Measurements from ENCODE around the gene ARHGEF4. TPM values are rescaled to one million over a fixed set of nuclear protein-coding genes. Genes with fewer than 3 reads are reported as not detected.

Gene ARHGEF4
- total RNA-seq, 1 donor from 2014 or later: 4.8 TPM

- Histone ChIP-seq H3K27ac (ENCODE audit: low read depth, low read length) (no peak overlapping the region), H2AFZ (ENCODE audit: low read depth, low read length) (no peak overlapping the region), H3K36me3 (ENCODE audit: insufficient read depth, low read length) (no peaks in the 10 kb centered on the region), H3K27me3 (ENCODE audit: insufficient read depth, low read length) (no peaks in the 10 kb centered on the region), H3K4me3 (ENCODE audit: insufficient read depth, low read depth, low read length) (no peak overlapping the region), H3K9me3 (ENCODE audit: insufficient read depth, low read depth, low read length) (no peaks in the 10 kb centered on the region), H3K79me2 (ENCODE audit: insufficient read depth, low read length) (no peaks in the 10 kb centered on the region), H3K4me1 (ENCODE audit: insufficient read depth, low read length) (peaks cover 13% of the 10 kb centered on the region), H4K20me1 (ENCODE audit: insufficient read depth, low read length) (no peaks in the 10 kb centered on the region), H3K9ac (ENCODE audit: low read length) (no peak overlapping the region), H3K4me2 (ENCODE audit: low read length) (no peak overlapping the region)
- FAIRE-seq (no peak), DNase-seq (ENCODE audit: low read depth) (no peak)
- no peak overlapping the region for H3K4me3 Mint-ChIP-seq (ENCODE audit: unreplicated experiment)
- H3K27me3 Mint-ChIP-seq (ENCODE audit: low read depth, unreplicated experiment): peaks cover 35% of the 10 kb centered on the region
- H3K9me3 Mint-ChIP-seq (ENCODE audit: unreplicated experiment): peaks cover 1% of the 10 kb centered on the region
- peaks cover 10% of the 10 kb centered on the region for H3K4me1 Mint-ChIP-seq (ENCODE audit: low read depth, unreplicated experiment)
- no peaks in the 10 kb centered on the region for H3K36me3 Mint-ChIP-seq (ENCODE audit: low read depth, unreplicated experiment)
- TF ChIP-seq EZH2 (IDR thresholded peaks at IDR 0.05; ENCODE audit: insufficient read depth, low read length) (no peak), CTCF (IDR thresholded peaks at IDR 0.05; ENCODE audit: insufficient read depth, low read depth, low read length) (no peak)
- H3K27ac Mint-ChIP-seq (ENCODE audit: unreplicated experiment): no peak overlapping the region
Measured at GRCh38 chr2:130848526-130849210, 12.0 kb downstream of the ARHGEF4 start.

DNA sequence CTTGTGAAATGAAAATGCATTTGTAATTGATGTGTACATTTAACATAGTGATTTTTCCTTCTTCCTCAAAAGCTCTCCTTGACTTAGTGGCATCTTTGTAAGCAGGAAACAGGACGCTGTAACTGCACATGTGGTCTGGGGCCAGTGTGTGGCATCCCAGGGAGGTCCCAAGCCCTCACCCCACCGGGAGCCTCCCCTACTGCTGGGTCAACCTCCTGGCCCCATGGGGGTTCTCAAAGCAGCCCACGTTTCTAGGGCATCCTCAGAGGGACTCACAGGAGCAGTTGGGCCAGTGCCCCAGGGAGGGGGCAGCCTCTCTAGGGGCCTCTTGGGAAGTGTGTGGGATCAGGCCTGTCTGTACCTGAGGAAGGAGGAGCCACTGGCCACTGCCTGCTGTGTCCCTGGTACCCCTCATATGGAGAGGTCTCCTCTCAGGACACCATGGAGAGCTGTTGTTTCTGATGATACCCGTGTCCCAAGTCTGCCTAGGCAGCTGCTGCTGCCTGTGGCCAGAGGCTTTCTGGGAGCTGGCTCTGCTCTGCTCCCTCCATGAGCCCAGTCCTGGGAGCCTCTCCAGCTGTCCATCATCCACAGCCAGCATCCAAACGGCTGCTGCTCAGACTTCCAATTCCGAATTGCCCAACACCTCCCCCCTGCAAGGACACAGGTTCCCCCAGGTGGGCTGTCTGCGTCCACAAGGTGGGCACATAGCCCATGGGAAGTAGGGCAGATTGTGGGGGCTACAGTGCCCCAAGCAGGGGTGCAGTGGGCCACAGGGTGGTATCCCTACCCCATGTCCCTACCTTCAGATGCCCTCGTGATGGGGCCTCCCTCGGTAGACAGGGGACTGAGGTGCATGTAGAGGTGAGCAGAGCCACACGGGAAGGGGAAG lies 13.4 kb downstream of the ARHGEF4 start:
- no peak for FAIRE-seq
- Histone ChIP-seq H3K4me2 (ENCODE audit: low read length) (no peak overlapping the region), H3K4me1 (ENCODE audit: insufficient read depth, low read length) (peaks cover 13% of the 10 kb centered on the region), H4K20me1 (ENCODE audit: insufficient read depth, low read length) (no peaks in the 10 kb centered on the region), H3K27ac (ENCODE audit: low read depth, low read length) (no peak overlapping the region), H2AFZ (ENCODE audit: low read depth, low read length) (no peak overlapping the region), H3K27me3 (ENCODE audit: insufficient read depth, low read length) (no peaks in the 10 kb centered on the region), H3K4me3 (ENCODE audit: insufficient read depth, low read depth, low read length) (no peak overlapping the region), H3K79me2 (ENCODE audit: insufficient read depth, low read length) (no peaks in the 10 kb centered on the region), H3K9me3 (ENCODE audit: insufficient read depth, low read depth, low read length) (no peaks in the 10 kb centered on the region), H3K36me3 (ENCODE audit: insufficient read depth, low read length) (no peaks in the 10 kb centered on the region), H3K9ac (ENCODE audit: low read length) (no peak overlapping the region)
- no peak overlapping the region for H3K27ac Mint-ChIP-seq (ENCODE audit: unreplicated experiment)
- no peak for TF ChIP-seq EZH2 (IDR thresholded peaks at IDR 0.05; ENCODE audit: insufficient read depth, low read length)
- TF ChIP-seq CTCF (IDR thresholded peaks at IDR 0.05; ENCODE audit: insufficient read depth, low read depth, low read length): no peak
- peaks cover 10% of the 10 kb centered on the region for H3K4me1 Mint-ChIP-seq (ENCODE audit: low read depth, unreplicated experiment)
- H3K4me3 Mint-ChIP-seq (ENCODE audit: unreplicated experiment): no peak overlapping the region
- H3K9me3 Mint-ChIP-seq (ENCODE audit: unreplicated experiment): peaks cover 1% of the 10 kb centered on the region
- no peaks in the 10 kb centered on the region for H3K36me3 Mint-ChIP-seq (ENCODE audit: low read depth, unreplicated experiment)
- peaks cover 33% of the 10 kb centered on the region for H3K27me3 Mint-ChIP-seq (ENCODE audit: low read depth, unreplicated experiment)
- no peak for DNase-seq (ENCODE audit: low read depth)

All from astrocyte (in vitro differentiated cells and primary cell).